Neural cell (in vitro differentiated cells): ENCODE data around the gene HMX1. TPM values are rescaled to one million over a fixed set of nuclear protein-coding genes. Genes with fewer than 3 reads are reported as not detected.

ENCODE experiments used
- H2AFZ ChIP-seq: fragments of 200-600, 300-800 bp; sonication (generic), shearing (Covaris generic); 2 replicates; pipeline ENCODE4 v1.6.0; 2014; ENCODE audit warnings: low read depth, mild to moderate bottlenecking, antibody characterized with exemption, low read length, moderate library complexity
- H3F3A ChIP-seq: fragments of 200-600 bp; shearing (Covaris generic); 2 replicates; pipeline ENCODE4 v1.6.1; 2016; ENCODE audit warnings: mild to moderate bottlenecking, moderate library complexity, mixed read lengths, antibody characterized with exemption, low read length; ENCODE audit not compliant: insufficient read depth, poor library complexity, severe bottlenecking
- H3K27ac ChIP-seq: fragments of 200-600, 300-800 bp; sonication (generic), shearing (Covaris generic); 2 replicates; pipeline ENCODE4 v1.5.1; 2014; ENCODE audit warnings: mild to moderate bottlenecking, low read length, moderate library complexity
- H3K27me3 ChIP-seq: fragments of 300-800, 200-600 bp; sonication (generic), shearing (Covaris generic); 2 replicates; pipeline ENCODE4 v1.6.0; 2014; ENCODE audit warnings: mild to moderate bottlenecking, low read depth, low read length, moderate library complexity; ENCODE audit not compliant: insufficient read depth
- H3K36me3 ChIP-seq: fragments of 300-800, 200-600 bp; sonication (generic), shearing (Covaris generic); 2 replicates; pipeline ENCODE4 v1.5.1; 2014; ENCODE audit warnings: mild to moderate bottlenecking, antibody characterized with exemption, low read length, moderate library complexity; ENCODE audit not compliant: insufficient read depth
- H3K4me2 ChIP-seq: fragments of 300-800, 200-600 bp; sonication (generic), shearing (Covaris generic); 2 replicates; pipeline ENCODE4 v1.6.0; 2014; ENCODE audit warnings: mild to moderate bottlenecking, low read length
- H3K4me3 ChIP-seq: fragments of 300-800, 200-600 bp; sonication (generic), shearing (Covaris generic); 2 replicates; pipeline ENCODE4 v1.5.1; 2014; ENCODE audit warnings: mild to moderate bottlenecking, low read length, moderate library complexity
- H3K79me2 ChIP-seq: fragments of 200-600 bp; shearing (Covaris generic); replicated peaks from 2 replicates; pipeline ENCODE4 v1.6.0; 2014; ENCODE audit warnings: mild to moderate bottlenecking, low read length, moderate library complexity; ENCODE audit not compliant: insufficient read depth
- H3K9ac ChIP-seq: fragments of 300-800, 200-600 bp; sonication (generic), shearing (Covaris generic); 2 replicates; pipeline ENCODE4 v1.6.1; 2016; ENCODE audit warnings: mild to moderate bottlenecking, low read length, mixed read lengths
- H3K9me2 ChIP-seq: fragments of 200-600 bp; shearing (Covaris generic); 2 replicates; pipeline ENCODE4 v1.6.1; 2016; ENCODE audit warnings: mild to moderate bottlenecking, low read length, mixed read lengths; ENCODE audit not compliant: insufficient read depth
- H3K9me3 ChIP-seq: fragments of 200-600, 300-800 bp; sonication (generic), shearing (Covaris generic); 2 replicates; pipeline ENCODE4 v1.6.1; 2016; ENCODE audit warnings: mild to moderate bottlenecking, mixed run types, low read length, moderate library complexity, mixed read lengths
- H4K20me1 ChIP-seq: fragments of 200-600 bp; shearing (Covaris generic); 2 replicates; pipeline ENCODE4 v1.6.1; 2016; ENCODE audit warnings: mild to moderate bottlenecking, mixed run types; ENCODE audit not compliant: insufficient read depth
- EP300 ChIP-seq: fragments of 450-650 bp; conservative IDR thresholded peaks from 2 replicates; pipeline ENCODE4 v1.6.1; 2014; ENCODE audit warnings: antibody characterized with exemption, mild to moderate bottlenecking, moderate library complexity; ENCODE audit not compliant: poor library complexity, severe bottlenecking
- EZH2 ChIP-seq: fragments of 200-600, 300-800 bp; shearing (Covaris generic), sonication (generic); IDR thresholded peaks from 2 replicates; pipeline ENCODE4 v1.6.1; 2014; ENCODE audit warnings: antibody characterized with exemption, low read length, borderline replicate concordance, mild to moderate bottlenecking; ENCODE audit not compliant: insufficient read depth, poor library complexity, severe bottlenecking
- MXI1 ChIP-seq: fragments of 450-650 bp; conservative IDR thresholded peaks from 2 replicates; pipeline ENCODE4 v1.6.1; 2014; ENCODE audit warnings: antibody characterized with exemption, mild to moderate bottlenecking; ENCODE audit not compliant: poor library complexity, severe bottlenecking
- POLR2AphosphoS5 ChIP-seq: IDR thresholded peaks from 2 replicates; pipeline ENCODE4 v1.6.1; 2012
- RAD21 ChIP-seq: fragments of 450-650 bp; conservative IDR thresholded peaks from 2 replicates; pipeline ENCODE4 v1.6.1; 2014; ENCODE audit warnings: antibody characterized with exemption, mild to moderate bottlenecking, moderate library complexity
- SMC3 ChIP-seq: fragments of 450-650 bp; conservative IDR thresholded peaks from 2 replicates; pipeline ENCODE4 v1.6.1; 2014; ENCODE audit warnings: antibody characterized with exemption, mild to moderate bottlenecking, moderate library complexity; ENCODE audit not compliant: poor library complexity
- TAF1 ChIP-seq: IDR thresholded peaks from 2 replicates; pipeline ENCODE4 v1.6.1; 2012; ENCODE audit warnings: low read depth
- polyA plus RNA-seq: library from polyadenylated mRNA; depleted of rRNA; stranded (reverse); fragments of >200 nt; gene quantifications from 2 replicates; pipeline ENCODE4 v1.2.3, GENCODE V29; 2014
- TF ChIP-seq, protein P1 (sequence below): IDR thresholded peaks from 2 replicates; pipeline ENCODE4 v1.6.1; 2012; ENCODE audit warnings: borderline replicate concordance
- TF ChIP-seq, protein P2 (sequence below): fragments of 450-650 bp; IDR thresholded peaks from 2 replicates; pipeline ENCODE4 v1.5.1; 2014; ENCODE audit warnings: antibody characterized with exemption, mild to moderate bottlenecking, moderate library complexity; ENCODE audit not compliant: poor library complexity, severe bottlenecking

The HMX1 gene
- polyA plus RNA-seq, 1 donor from 2014 or later: 0.89 TPM

DNA sequence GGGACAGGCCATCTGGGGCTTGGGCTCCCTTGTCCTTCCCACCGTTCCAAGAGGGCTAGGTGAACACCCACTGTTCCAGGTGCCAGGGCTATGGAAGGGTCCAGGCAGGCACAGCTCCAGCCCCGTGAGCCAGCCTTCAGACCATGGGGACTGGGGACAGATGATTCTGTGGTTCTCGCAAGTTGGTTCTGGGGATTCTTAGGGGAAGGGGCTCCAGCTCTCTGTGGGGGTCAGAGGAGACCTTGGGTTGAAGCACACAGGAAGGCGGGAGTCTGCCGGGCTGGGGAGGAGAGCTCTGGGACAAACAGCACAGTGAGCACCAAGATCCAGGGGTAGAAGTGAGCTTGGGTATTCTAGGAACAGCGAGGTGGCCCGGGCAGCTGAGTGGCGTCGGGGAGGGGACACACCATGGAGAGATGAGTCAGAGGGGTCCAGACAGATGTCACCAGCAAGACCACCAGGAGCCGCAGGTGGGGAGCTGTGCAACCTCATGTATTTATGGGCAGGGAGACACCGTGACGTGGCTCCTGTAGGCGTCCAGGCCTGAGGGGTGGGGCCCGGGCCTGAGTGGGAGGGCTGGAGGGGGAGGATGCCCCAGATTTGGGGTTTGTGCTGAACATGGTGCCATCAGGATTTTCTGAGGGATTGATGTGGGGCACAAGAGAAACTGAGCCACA, 48.8 kb upstream of the HMX1 start:
- Histone ChIP-seq H3K36me3 (no peaks in the 10 kb centered on the region), H3K4me3 (no peak overlapping the region), H3K79me2 (no peaks in the 10 kb centered on the region), H3K4me2 (no peak overlapping the region), H2AFZ (no peak overlapping the region), H3K9me3 (peaks cover 9% of the 10 kb centered on the region), H3K27ac (no peak overlapping the region), H3F3A (no peaks in the 10 kb centered on the region), H3K9me2 (no peaks in the 10 kb centered on the region), H3K27me3 (peaks cover 6% of the 10 kb centered on the region), H3K9ac (no peak overlapping the region), H4K20me1 (no peaks in the 10 kb centered on the region)
- TF ChIP-seq, protein P1, sequence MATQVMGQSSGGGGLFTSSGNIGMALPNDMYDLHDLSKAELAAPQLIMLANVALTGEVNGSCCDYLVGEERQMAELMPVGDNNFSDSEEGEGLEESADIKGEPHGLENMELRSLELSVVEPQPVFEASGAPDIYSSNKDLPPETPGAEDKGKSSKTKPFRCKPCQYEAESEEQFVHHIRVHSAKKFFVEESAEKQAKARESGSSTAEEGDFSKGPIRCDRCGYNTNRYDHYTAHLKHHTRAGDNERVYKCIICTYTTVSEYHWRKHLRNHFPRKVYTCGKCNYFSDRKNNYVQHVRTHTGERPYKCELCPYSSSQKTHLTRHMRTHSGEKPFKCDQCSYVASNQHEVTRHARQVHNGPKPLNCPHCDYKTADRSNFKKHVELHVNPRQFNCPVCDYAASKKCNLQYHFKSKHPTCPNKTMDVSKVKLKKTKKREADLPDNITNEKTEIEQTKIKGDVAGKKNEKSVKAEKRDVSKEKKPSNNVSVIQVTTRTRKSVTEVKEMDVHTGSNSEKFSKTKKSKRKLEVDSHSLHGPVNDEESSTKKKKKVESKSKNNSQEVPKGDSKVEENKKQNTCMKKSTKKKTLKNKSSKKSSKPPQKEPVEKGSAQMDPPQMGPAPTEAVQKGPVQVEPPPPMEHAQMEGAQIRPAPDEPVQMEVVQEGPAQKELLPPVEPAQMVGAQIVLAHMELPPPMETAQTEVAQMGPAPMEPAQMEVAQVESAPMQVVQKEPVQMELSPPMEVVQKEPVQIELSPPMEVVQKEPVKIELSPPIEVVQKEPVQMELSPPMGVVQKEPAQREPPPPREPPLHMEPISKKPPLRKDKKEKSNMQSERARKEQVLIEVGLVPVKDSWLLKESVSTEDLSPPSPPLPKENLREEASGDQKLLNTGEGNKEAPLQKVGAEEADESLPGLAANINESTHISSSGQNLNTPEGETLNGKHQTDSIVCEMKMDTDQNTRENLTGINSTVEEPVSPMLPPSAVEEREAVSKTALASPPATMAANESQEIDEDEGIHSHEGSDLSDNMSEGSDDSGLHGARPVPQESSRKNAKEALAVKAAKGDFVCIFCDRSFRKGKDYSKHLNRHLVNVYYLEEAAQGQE: no peak
- TF ChIP-seq EP300 (no peak), POLR2AphosphoS5 (no peak), MXI1 (no peak), TAF1 (no peak), SMC3 (no peak), EZH2 (no peak), RAD21 (no peak)
- TF ChIP-seq, protein P2, sequence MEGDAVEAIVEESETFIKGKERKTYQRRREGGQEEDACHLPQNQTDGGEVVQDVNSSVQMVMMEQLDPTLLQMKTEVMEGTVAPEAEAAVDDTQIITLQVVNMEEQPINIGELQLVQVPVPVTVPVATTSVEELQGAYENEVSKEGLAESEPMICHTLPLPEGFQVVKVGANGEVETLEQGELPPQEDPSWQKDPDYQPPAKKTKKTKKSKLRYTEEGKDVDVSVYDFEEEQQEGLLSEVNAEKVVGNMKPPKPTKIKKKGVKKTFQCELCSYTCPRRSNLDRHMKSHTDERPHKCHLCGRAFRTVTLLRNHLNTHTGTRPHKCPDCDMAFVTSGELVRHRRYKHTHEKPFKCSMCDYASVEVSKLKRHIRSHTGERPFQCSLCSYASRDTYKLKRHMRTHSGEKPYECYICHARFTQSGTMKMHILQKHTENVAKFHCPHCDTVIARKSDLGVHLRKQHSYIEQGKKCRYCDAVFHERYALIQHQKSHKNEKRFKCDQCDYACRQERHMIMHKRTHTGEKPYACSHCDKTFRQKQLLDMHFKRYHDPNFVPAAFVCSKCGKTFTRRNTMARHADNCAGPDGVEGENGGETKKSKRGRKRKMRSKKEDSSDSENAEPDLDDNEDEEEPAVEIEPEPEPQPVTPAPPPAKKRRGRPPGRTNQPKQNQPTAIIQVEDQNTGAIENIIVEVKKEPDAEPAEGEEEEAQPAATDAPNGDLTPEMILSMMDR: no peak

DNA sequence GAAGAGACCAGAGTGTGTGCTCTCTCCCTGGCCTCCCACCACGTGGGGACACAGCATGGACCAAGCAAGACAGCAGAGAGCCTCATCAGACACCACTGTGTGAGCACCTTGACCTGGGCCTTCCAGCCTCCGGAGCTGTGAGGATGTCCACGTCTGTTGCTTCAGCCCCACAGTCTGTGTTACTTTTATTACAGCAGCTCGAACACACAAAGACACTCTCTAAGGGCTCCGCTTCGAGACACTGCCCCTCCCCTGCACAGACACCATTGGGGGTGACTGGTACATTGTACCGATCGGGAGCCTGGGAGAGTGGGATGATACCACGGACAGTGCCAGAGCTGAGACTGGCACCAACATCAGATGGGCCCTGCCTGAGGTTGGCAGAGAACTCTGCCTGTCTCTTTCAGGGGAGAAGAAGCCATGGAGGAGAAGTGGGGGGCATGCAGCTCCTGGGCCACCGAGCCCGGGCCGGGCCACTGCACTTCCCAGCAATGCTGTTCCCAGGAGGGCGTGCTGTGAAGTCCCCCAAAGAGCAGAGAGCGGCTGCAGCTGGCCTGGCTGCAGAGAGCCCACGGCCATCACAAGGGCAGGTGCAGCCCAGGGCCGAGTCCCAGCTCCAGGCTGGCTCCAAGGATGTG, 48.1 kb upstream of the HMX1 start:
- Histone ChIP-seq H3K27me3 (peaks cover 6% of the 10 kb centered on the region), H3K4me3 (no peak overlapping the region), H3F3A (no peaks in the 10 kb centered on the region), H3K79me2 (no peaks in the 10 kb centered on the region), H3K9me3 (peaks cover 9% of the 10 kb centered on the region), H3K36me3 (no peaks in the 10 kb centered on the region), H3K27ac (no peak overlapping the region), H3K9ac (no peak overlapping the region), H2AFZ (no peak overlapping the region), H4K20me1 (no peaks in the 10 kb centered on the region), H3K9me2 (no peaks in the 10 kb centered on the region), H3K4me2 (no peak overlapping the region)
- no peak for TF ChIP-seq MXI1
- no peak for TF ChIP-seq EZH2
- TF ChIP-seq, protein P2: no peak
- no peak for TF ChIP-seq SMC3
- TF ChIP-seq EP300: no peak
- no peak for TF ChIP-seq POLR2AphosphoS5
- TF ChIP-seq, protein P1: no peak
- TF ChIP-seq RAD21: no peak
- TF ChIP-seq TAF1: no peak
